ENCODE data around the gene SMCO1.

- TF ChIP-seq POLR2AphosphoS5 (IDR thresholded peaks at IDR 0.05) = no peak
- TF ChIP-seq, protein P1, sequence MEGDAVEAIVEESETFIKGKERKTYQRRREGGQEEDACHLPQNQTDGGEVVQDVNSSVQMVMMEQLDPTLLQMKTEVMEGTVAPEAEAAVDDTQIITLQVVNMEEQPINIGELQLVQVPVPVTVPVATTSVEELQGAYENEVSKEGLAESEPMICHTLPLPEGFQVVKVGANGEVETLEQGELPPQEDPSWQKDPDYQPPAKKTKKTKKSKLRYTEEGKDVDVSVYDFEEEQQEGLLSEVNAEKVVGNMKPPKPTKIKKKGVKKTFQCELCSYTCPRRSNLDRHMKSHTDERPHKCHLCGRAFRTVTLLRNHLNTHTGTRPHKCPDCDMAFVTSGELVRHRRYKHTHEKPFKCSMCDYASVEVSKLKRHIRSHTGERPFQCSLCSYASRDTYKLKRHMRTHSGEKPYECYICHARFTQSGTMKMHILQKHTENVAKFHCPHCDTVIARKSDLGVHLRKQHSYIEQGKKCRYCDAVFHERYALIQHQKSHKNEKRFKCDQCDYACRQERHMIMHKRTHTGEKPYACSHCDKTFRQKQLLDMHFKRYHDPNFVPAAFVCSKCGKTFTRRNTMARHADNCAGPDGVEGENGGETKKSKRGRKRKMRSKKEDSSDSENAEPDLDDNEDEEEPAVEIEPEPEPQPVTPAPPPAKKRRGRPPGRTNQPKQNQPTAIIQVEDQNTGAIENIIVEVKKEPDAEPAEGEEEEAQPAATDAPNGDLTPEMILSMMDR (IDR thresholded peaks at IDR 0.05) = no peak
Measured at GRCh38 chr3:196563721-196564225, 48.6 kb upstream of the SMCO1 start.

All from stomach (tissue), 4 donors.